ENCODE data around the gene BORCS5.

DNA sequence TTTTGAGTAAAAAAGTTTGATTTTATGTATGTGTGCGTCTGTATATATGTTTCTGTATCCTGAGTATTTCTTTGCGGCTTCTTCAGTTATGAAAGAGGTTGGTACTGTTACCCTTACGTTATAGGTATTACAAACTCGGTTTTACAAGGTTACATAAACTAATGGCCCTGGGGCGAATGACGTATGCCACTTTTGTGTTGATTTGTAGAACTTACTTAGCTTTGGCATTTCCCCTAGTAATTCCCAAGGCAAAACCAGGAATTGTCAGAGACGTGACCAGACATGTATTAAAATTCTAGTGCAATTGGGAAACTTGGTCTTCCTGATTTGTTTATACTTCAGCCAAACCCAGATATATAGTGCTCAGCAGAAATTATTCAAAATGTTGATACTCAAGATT, 112.5 kb downstream of the BORCS5 start:
- TF ChIP-seq, protein P1, sequence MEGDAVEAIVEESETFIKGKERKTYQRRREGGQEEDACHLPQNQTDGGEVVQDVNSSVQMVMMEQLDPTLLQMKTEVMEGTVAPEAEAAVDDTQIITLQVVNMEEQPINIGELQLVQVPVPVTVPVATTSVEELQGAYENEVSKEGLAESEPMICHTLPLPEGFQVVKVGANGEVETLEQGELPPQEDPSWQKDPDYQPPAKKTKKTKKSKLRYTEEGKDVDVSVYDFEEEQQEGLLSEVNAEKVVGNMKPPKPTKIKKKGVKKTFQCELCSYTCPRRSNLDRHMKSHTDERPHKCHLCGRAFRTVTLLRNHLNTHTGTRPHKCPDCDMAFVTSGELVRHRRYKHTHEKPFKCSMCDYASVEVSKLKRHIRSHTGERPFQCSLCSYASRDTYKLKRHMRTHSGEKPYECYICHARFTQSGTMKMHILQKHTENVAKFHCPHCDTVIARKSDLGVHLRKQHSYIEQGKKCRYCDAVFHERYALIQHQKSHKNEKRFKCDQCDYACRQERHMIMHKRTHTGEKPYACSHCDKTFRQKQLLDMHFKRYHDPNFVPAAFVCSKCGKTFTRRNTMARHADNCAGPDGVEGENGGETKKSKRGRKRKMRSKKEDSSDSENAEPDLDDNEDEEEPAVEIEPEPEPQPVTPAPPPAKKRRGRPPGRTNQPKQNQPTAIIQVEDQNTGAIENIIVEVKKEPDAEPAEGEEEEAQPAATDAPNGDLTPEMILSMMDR (IDR thresholded peaks at IDR 0.05), result no peak
- TF ChIP-seq TCF7L2 (IDR thresholded peaks at IDR 0.05; ENCODE audit: low read depth, low read length) (no peak), SIN3A (IDR thresholded peaks at IDR 0.05; ENCODE audit: borderline replicate concordance, insufficient read depth, low read depth, low read length) (no peak)
- TF ChIP-seq, protein P2, sequence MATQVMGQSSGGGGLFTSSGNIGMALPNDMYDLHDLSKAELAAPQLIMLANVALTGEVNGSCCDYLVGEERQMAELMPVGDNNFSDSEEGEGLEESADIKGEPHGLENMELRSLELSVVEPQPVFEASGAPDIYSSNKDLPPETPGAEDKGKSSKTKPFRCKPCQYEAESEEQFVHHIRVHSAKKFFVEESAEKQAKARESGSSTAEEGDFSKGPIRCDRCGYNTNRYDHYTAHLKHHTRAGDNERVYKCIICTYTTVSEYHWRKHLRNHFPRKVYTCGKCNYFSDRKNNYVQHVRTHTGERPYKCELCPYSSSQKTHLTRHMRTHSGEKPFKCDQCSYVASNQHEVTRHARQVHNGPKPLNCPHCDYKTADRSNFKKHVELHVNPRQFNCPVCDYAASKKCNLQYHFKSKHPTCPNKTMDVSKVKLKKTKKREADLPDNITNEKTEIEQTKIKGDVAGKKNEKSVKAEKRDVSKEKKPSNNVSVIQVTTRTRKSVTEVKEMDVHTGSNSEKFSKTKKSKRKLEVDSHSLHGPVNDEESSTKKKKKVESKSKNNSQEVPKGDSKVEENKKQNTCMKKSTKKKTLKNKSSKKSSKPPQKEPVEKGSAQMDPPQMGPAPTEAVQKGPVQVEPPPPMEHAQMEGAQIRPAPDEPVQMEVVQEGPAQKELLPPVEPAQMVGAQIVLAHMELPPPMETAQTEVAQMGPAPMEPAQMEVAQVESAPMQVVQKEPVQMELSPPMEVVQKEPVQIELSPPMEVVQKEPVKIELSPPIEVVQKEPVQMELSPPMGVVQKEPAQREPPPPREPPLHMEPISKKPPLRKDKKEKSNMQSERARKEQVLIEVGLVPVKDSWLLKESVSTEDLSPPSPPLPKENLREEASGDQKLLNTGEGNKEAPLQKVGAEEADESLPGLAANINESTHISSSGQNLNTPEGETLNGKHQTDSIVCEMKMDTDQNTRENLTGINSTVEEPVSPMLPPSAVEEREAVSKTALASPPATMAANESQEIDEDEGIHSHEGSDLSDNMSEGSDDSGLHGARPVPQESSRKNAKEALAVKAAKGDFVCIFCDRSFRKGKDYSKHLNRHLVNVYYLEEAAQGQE (IDR thresholded peaks at IDR 0.05; ENCODE audit: insufficient read depth in 1 of 2, low read depth in 2 of 2, low read length in 1 of 2), result no peak

All from Panc1 (cell line).